Mesenchymal stem cell (in vitro differentiated cells and primary cell): ENCODE data around the gene C3.

Source experiments
- DNase-seq: peaks from one replicate; pipeline ENCODE4 v3.0.0-alpha.2; 2013
- H2AFZ ChIP-seq: one replicate; pipeline ENCODE4 v1.6.1; 2013; ENCODE audit warnings: low read depth, mild to moderate bottlenecking, control low read depth, inconsistent platforms, low read length, moderate library complexity
- H2AK5ac ChIP-seq: 2 replicates; pipeline ENCODE4 v1.6.1; 2013; ENCODE audit warnings: low read length, moderate library complexity, mild to moderate bottlenecking, inconsistent platforms; ENCODE audit not compliant: severe bottlenecking
- H2BK120ac ChIP-seq: one replicate; pipeline ENCODE4 v1.6.1; 2013; ENCODE audit warnings: low read depth, mild to moderate bottlenecking, inconsistent platforms, low read length, moderate library complexity
- H2BK12ac ChIP-seq, 2 experiments: one replicate each; pipeline ENCODE4 v1.6.1; 2013; ENCODE audit warnings: inconsistent platforms in 2 of 2, low read length in 2 of 2, mild to moderate bottlenecking in 2 of 2, moderate library complexity in 2 of 2, control low read depth in 1 of 2
- H2BK15ac ChIP-seq: one replicate; pipeline ENCODE4 v1.6.1; 2013; ENCODE audit warnings: mild to moderate bottlenecking, low read depth, inconsistent platforms; ENCODE audit not compliant: poor library complexity, severe bottlenecking
- H2BK5ac ChIP-seq: 2 replicates; pipeline ENCODE4 v1.6.1; 2013; ENCODE audit warnings: low read depth, mild to moderate bottlenecking, low read length, control low read depth, inconsistent platforms; ENCODE audit not compliant: poor library complexity, severe bottlenecking
- H3K14ac ChIP-seq, 2 experiments: one replicate each; pipeline ENCODE4 v1.6.1; 2013; ENCODE audit warnings: inconsistent platforms in 2 of 2, low read length in 2 of 2, control low read depth in 1 of 2, mild to moderate bottlenecking in 1 of 2, moderate library complexity in 1 of 2
- H3K18ac ChIP-seq, 2 experiments: one replicate each; pipeline ENCODE4 v1.6.1; 2013; ENCODE audit warnings: inconsistent platforms in 2 of 2, low read length in 2 of 2, control low read depth in 1 of 2, low read depth in 1 of 2, mild to moderate bottlenecking in 1 of 2
- H3K23ac ChIP-seq, 2 experiments: one replicate each; pipeline ENCODE4 v1.6.1; 2013; ENCODE audit warnings: inconsistent platforms in 2 of 2, low read length in 2 of 2, mild to moderate bottlenecking in 2 of 2, moderate library complexity in 2 of 2, control low read depth in 1 of 2
- H3K27ac ChIP-seq: 2 replicates; pipeline ENCODE4 v1.5.1; 2013; ENCODE audit warnings: mild to moderate bottlenecking, moderate library complexity, low read length, control low read depth, inconsistent platforms; ENCODE audit not compliant: poor library complexity, severe bottlenecking
- H3K27me3 ChIP-seq, 2 experiments: 2 replicates each; pipeline versions ENCODE4 v1.6.1 to v1.7.0; 2013; ENCODE audit warnings: low read length in 2 of 2, mild to moderate bottlenecking in 2 of 2, moderate library complexity in 2 of 2, control low read depth in 1 of 2, inconsistent platforms in 1 of 2; ENCODE audit not compliant: control insufficient read depth in 1 of 2, insufficient read depth in 1 of 2
- H3K36me3 ChIP-seq, 2 experiments: 2 replicates each; pipeline versions ENCODE4 v1.6.1 to v1.7.0; 2013; ENCODE audit warnings: low read length in 2 of 2, control low read depth in 1 of 2, inconsistent platforms in 1 of 2, low read depth in 1 of 2, mild to moderate bottlenecking in 1 of 2; ENCODE audit not compliant: insufficient read depth in 2 of 2, control insufficient read depth in 1 of 2
- H3K4ac ChIP-seq, 2 experiments: one replicate each; pipeline ENCODE4 v1.6.1; 2013; ENCODE audit warnings: inconsistent platforms in 2 of 2, low read length in 2 of 2, mild to moderate bottlenecking in 2 of 2, moderate library complexity in 2 of 2, control low read depth in 1 of 2, low read depth in 1 of 2
- H3K4me1 ChIP-seq: 2 replicates; pipeline ENCODE4 v1.6.1; 2013; ENCODE audit warnings: low read depth, low read length, control low read depth; ENCODE audit not compliant: control insufficient read depth, insufficient read depth
- H3K4me2 ChIP-seq: 2 replicates; pipeline ENCODE4 v1.6.1; 2013; ENCODE audit warnings: low read length, mild to moderate bottlenecking, inconsistent platforms; ENCODE audit not compliant: poor library complexity, severe bottlenecking
- H3K4me3 ChIP-seq, 2 experiments: 2 replicates each; pipeline versions ENCODE4 v1.5.1 to v1.7.0; 2013; ENCODE audit warnings: low read length in 2 of 2, mild to moderate bottlenecking in 2 of 2, control low read depth in 1 of 2, low read depth in 1 of 2; ENCODE audit not compliant: insufficient read depth in 1 of 2
- H3K79me1 ChIP-seq: replicated peaks from 2 replicates; pipeline ENCODE4 v1.6.1; 2013; ENCODE audit warnings: mild to moderate bottlenecking, control low read depth, low read length, inconsistent platforms; ENCODE audit not compliant: poor library complexity, severe bottlenecking
- H3K9ac ChIP-seq: 2 replicates; pipeline ENCODE4 v1.7.0; 2013; ENCODE audit warnings: mild to moderate bottlenecking, low read length, moderate library complexity
- H3K9me3 ChIP-seq: 2 replicates; pipeline ENCODE4 v1.7.0; 2013; ENCODE audit warnings: mild to moderate bottlenecking, low read length; ENCODE audit not compliant: control insufficient read depth
- H4K8ac ChIP-seq: one replicate; pipeline ENCODE4 v1.6.1; 2013; ENCODE audit warnings: inconsistent platforms, mild to moderate bottlenecking, low read length, moderate library complexity
- H4K91ac ChIP-seq: one replicate; pipeline ENCODE4 v1.6.1; 2013; ENCODE audit warnings: mild to moderate bottlenecking, low read length, inconsistent platforms
- WGBS: methylation state at CpG from one replicate; pipeline ENCODE4 v1.1.7; 2013; ENCODE audit warnings: mixed read lengths; 5-methylcytosine and 5-hydroxymethylcytosine counted together

The C3 gene

DNA sequence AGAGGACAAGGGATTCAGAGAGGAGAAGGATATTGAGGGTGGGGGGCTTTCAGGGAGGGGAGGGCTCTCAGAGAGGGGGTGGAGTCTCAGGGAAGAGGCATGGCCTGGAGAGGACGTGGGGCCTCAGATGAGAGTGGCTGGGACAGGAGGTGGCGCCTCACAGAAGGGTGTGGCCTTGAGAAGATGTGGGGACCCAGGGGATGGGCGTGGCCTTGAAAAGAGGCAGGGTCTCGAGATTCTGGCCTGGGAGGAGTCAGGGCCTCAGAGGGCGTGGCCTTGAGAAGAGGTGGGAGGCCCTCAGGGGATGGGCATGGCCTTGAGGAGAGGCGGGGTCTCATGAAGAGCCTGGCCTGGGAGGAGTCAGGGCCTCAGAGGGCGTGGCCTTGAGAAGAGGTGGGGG is 26.8 kb downstream of the C3 start:
- Histone ChIP-seq H3K4me1 (no peaks in the 10 kb centered on the region), H3K36me3 (peaks cover 0 to 54% of the 10 kb centered on the region in 2 experiments), H2AFZ (no peak overlapping the region), H3K27ac (no peak overlapping the region), H3K27me3 (no peaks in the 10 kb centered on the region), H3K4ac (no peak overlapping the region), H3K4me3 (no peak overlapping the region), H3K9me3 (no peaks in the 10 kb centered on the region), H3K79me1 (no peaks in the 10 kb centered on the region), H4K8ac (no peak overlapping the region), H3K14ac (no peak overlapping the region), H2BK15ac (no peak overlapping the region), H3K18ac (no peak overlapping the region), H2BK12ac (no peak overlapping the region), H4K91ac (no peak overlapping the region), H3K9ac (no peak overlapping the region), H2BK120ac (no peak overlapping the region), H2AK5ac (no peak overlapping the region), H3K23ac (no peak overlapping the region), H3K4me2 (no peak overlapping the region), H2BK5ac (no peak overlapping the region)
- DNase-seq = no peak
- 60% methylated on average over 7 of the region's 7 CpGs for WGBS

DNA sequence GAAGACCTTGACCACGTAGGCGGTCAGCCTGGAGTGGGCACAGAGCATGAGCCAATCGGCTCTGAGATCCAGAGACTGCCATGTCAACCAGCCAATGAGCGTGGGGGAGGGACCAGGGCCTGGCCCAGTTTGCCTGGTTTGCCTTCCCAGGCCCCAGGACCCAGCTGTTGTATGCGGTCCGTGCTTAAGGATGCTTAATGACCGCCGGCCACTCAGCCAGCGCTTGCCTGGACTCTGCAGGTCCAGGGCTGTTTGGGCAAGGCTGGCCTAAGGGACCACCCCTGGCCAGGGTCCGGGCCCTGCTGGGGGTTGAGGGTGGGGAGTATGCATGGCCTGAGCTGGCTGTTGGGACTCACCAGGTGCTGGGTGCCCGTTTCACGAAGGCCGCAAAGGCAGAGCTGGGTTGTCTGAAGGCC is 27.4 kb downstream of the C3 start:
- no peaks in the 10 kb centered on the region for H3K27me3 ChIP-seq
- no peak overlapping the region for H3K14ac ChIP-seq
- no peak overlapping the region for H2BK12ac ChIP-seq
- H3K79me1 ChIP-seq = no peaks in the 10 kb centered on the region
- H3K36me3 ChIP-seq = peaks cover 0 to 57% of the 10 kb centered on the region in 2 experiments
- no peak overlapping the region for H3K27ac ChIP-seq
- H4K8ac ChIP-seq = no peak overlapping the region
- no peak overlapping the region for H3K4me2 ChIP-seq
- no peak overlapping the region for H3K4ac ChIP-seq
- H2BK15ac ChIP-seq = no peak overlapping the region
- no peak overlapping the region for H3K23ac ChIP-seq
- no peak overlapping the region for H3K18ac ChIP-seq
- WGBS = 82% methylated on average over 13 of the region's 13 CpGs
- no peak overlapping the region for H4K91ac ChIP-seq
- no peak overlapping the region for H3K9ac ChIP-seq
- no peaks in the 10 kb centered on the region for H3K9me3 ChIP-seq
- no peak overlapping the region for H2BK120ac ChIP-seq
- H3K4me1 ChIP-seq = no peaks in the 10 kb centered on the region
- H2AK5ac ChIP-seq = no peak overlapping the region
- no peak overlapping the region for H2BK5ac ChIP-seq
- no peak for DNase-seq
- no peak overlapping the region for H3K4me3 ChIP-seq
- no peak overlapping the region for H2AFZ ChIP-seq

DNA sequence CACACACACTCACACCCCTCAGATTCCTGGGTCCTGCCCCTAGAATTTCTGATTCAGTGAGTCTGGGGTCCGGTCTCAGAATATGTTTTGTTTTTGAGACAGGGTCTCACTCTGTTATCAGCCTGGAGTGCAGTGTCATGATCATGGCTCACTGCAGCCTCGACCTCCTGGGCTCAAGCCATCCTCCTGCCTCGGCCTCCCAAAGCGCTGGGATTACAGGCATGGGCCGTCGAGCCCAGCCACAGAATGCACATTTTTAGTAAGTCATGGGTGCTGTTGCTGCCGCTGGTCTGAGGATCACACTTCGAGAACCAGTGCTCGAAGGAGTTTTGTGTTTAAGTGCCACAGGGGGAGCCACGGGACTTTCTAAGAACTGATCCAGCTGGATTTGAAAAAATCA is 28.4 kb downstream of the C3 start:
- no peaks in the 10 kb centered on the region for H3K27me3 ChIP-seq
- H2BK12ac ChIP-seq = no peak overlapping the region
- no peak overlapping the region for H2AFZ ChIP-seq
- H3K18ac ChIP-seq = no peak overlapping the region
- no peak overlapping the region for H4K8ac ChIP-seq
- no peak overlapping the region for H3K23ac ChIP-seq
- H3K14ac ChIP-seq = no peak overlapping the region
- no peak overlapping the region for H3K9ac ChIP-seq
- H3K27ac ChIP-seq = no peak overlapping the region
- no peak overlapping the region for H3K4me3 ChIP-seq
- H2BK120ac ChIP-seq = no peak overlapping the region
- 71% methylated on average over 10 of the region's 10 CpGs for WGBS
- H3K4ac ChIP-seq = no peak overlapping the region
- no peaks in the 10 kb centered on the region for H3K79me1 ChIP-seq
- H2AK5ac ChIP-seq = no peak overlapping the region
- DNase-seq = no peak
- H2BK15ac ChIP-seq = no peak overlapping the region
- no peaks in the 10 kb centered on the region for H3K9me3 ChIP-seq
- H2BK5ac ChIP-seq = no peak overlapping the region
- H3K4me2 ChIP-seq = no peak overlapping the region
- H3K4me1 ChIP-seq = no peaks in the 10 kb centered on the region
- H3K36me3 ChIP-seq = peaks cover 0 to 57% of the 10 kb centered on the region in 2 experiments
- no peak overlapping the region for H4K91ac ChIP-seq

GRCh38 chr19:6691342-6691741 is 29.1 kb downstream of the C3 start:
- H3K27me3 ChIP-seq = no peaks in the 10 kb centered on the region
- no peak overlapping the region for H3K4ac ChIP-seq
- no peak overlapping the region for H3K4me3 ChIP-seq
- H3K79me1 ChIP-seq = no peaks in the 10 kb centered on the region
- no peak overlapping the region for H4K8ac ChIP-seq
- H3K23ac ChIP-seq = no peak overlapping the region
- no peak overlapping the region for H2BK15ac ChIP-seq
- no peak overlapping the region for H3K14ac ChIP-seq
- no peaks in the 10 kb centered on the region for H3K9me3 ChIP-seq
- DNase-seq = no peak
- 90% methylated on average over 8 of the region's 8 CpGs for WGBS
- H2BK120ac ChIP-seq = no peak overlapping the region
- no peaks in the 10 kb centered on the region for H3K4me1 ChIP-seq
- no peak overlapping the region for H4K91ac ChIP-seq
- no peak overlapping the region for H2BK5ac ChIP-seq
- H3K27ac ChIP-seq = no peak overlapping the region
- H3K36me3 ChIP-seq = peaks cover 0 to 62% of the 10 kb centered on the region in 2 experiments
- no peak overlapping the region for H3K9ac ChIP-seq
- H2AFZ ChIP-seq = no peak overlapping the region
- H2BK12ac ChIP-seq = no peak overlapping the region
- no peak overlapping the region for H3K18ac ChIP-seq
- no peak overlapping the region for H3K4me2 ChIP-seq
- H2AK5ac ChIP-seq = no peak overlapping the region
